ENCODE measurements around the gene SH3BP2.

DNA sequence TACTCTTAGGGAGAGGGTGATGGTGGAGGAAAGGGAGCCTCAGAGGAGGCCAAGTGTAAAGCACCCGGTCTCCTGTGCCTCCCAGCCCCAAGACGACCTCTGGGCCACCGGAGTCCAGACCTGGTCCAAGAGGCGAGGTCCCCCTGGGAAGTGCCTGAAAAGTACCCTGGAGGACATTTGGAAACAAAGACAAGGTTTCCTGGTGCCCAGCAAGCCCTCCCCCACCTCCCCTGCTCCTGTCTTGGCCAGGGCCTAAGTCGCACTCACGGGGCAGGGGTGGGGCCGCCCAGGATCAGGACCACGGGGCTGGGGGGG is 532 bp upstream of the SH3BP2 start:
- TF ChIP-seq, protein P1, sequence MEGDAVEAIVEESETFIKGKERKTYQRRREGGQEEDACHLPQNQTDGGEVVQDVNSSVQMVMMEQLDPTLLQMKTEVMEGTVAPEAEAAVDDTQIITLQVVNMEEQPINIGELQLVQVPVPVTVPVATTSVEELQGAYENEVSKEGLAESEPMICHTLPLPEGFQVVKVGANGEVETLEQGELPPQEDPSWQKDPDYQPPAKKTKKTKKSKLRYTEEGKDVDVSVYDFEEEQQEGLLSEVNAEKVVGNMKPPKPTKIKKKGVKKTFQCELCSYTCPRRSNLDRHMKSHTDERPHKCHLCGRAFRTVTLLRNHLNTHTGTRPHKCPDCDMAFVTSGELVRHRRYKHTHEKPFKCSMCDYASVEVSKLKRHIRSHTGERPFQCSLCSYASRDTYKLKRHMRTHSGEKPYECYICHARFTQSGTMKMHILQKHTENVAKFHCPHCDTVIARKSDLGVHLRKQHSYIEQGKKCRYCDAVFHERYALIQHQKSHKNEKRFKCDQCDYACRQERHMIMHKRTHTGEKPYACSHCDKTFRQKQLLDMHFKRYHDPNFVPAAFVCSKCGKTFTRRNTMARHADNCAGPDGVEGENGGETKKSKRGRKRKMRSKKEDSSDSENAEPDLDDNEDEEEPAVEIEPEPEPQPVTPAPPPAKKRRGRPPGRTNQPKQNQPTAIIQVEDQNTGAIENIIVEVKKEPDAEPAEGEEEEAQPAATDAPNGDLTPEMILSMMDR (IDR thresholded peaks at IDR 0.05; ENCODE audit: low read length): no peak
- no peak for TF ChIP-seq EZH2 (IDR thresholded peaks at IDR 0.05; ENCODE audit: borderline replicate concordance, low read length)
